Breast epithelium (tissue), 4 donors: Measurements from ENCODE around the gene SNRPA1. TPM values are rescaled to one million over a fixed set of nuclear protein-coding genes. Genes with fewer than 3 reads are reported as not detected.
A peak's percentile ranks its signal among the peaks of the same experiment; 100 is the strongest.

Experiments used
- DNase-seq, 2 donors: peaks; one replicate each; pipeline ENCODE4 v3.0.0-alpha.2; 2019; ENCODE audit warnings: low spot score in 2 of 2
- H3K27ac ChIP-seq, 2 donors: fragments of 200-600 bp; sonication (generic) in 1 of 2; one replicate each; pipeline ENCODE4 v1.5.1; 2016 to 2019; ENCODE audit warnings: mild to moderate bottlenecking in 1 of 2
- H3K27me3 ChIP-seq, 2 donors: fragments of 200-600 bp; sonication (generic) in 1 of 2; one replicate each; pipeline versions ENCODE4 v1.5.1 to v1.6.0; 2017 to 2019; ENCODE audit warnings: control low read depth in 1 of 2, mild to moderate bottlenecking in 1 of 2
- H3K36me3 ChIP-seq: fragments of 200-600 bp; one replicate; pipeline ENCODE4 v1.5.1; 2019
- H3K4me1 ChIP-seq, 2 donors: fragments of 200-600 bp; sonication (generic); one replicate each; pipeline ENCODE4 v1.5.1; 2016 to 2019; ENCODE audit warnings: control low read depth in 1 of 2
- H3K4me3 ChIP-seq, 3 donors: fragments of 200-600 bp; sonication (generic); 1 replicate in 2 of 3; 2 replicates in 1 of 3; pipeline ENCODE4 v1.5.1; 2016 to 2019; ENCODE audit warnings: mild to moderate bottlenecking in 3 of 3, moderate library complexity in 2 of 3
- H3K9me3 ChIP-seq, 2 donors: fragments of 200-600 bp; sonication (generic) in 1 of 2; one replicate each; pipeline ENCODE4 v1.5.1; 2016 to 2019; ENCODE audit warnings: control low read depth in 1 of 2
- POLR2A ChIP-seq: fragments of 450-650 bp; IDR thresholded peaks from one replicate; pipeline ENCODE4 v1.6.1; 2016; ENCODE audit warnings: antibody characterized with exemption, mild to moderate bottlenecking, moderate library complexity
- POLR2AphosphoS5 ChIP-seq, 3 donors: sonication (generic); formaldehyde crosslinking; IDR thresholded peaks; one replicate each; pipeline ENCODE4 v1.6.1; 2017; ENCODE audit warnings: antibody characterized with exemption in 3 of 3
- intact Hi-C: fragments of 100-400 bp; cut with DNase I; formaldehyde crosslinking; loops from one replicate; pipeline ENCODE4 v1.15.1; 2023; ENCODE audit warnings: low total_unique reads
- total RNA-seq, 3 donors: library from RNA; depleted of rRNA; stranded (reverse); fragments of >200 nt; gene quantifications; one replicate each; pipeline ENCODE4 v1.1.0, GENCODE V29; 2016
- TF ChIP-seq, protein P1 (sequence below), 3 donors: fragments of 450-650 bp; IDR thresholded peaks; one replicate each; pipeline ENCODE4 v1.5.1; 2016 to 2017; ENCODE audit warnings: antibody characterized with exemption in 3 of 3, mild to moderate bottlenecking in 3 of 3, moderate library complexity in 3 of 3

Gene SNRPA1
- total RNA-seq, 3 donors from 2014 or later, result 26.4 to 51.1 (median 44.3) TPM

DNA sequence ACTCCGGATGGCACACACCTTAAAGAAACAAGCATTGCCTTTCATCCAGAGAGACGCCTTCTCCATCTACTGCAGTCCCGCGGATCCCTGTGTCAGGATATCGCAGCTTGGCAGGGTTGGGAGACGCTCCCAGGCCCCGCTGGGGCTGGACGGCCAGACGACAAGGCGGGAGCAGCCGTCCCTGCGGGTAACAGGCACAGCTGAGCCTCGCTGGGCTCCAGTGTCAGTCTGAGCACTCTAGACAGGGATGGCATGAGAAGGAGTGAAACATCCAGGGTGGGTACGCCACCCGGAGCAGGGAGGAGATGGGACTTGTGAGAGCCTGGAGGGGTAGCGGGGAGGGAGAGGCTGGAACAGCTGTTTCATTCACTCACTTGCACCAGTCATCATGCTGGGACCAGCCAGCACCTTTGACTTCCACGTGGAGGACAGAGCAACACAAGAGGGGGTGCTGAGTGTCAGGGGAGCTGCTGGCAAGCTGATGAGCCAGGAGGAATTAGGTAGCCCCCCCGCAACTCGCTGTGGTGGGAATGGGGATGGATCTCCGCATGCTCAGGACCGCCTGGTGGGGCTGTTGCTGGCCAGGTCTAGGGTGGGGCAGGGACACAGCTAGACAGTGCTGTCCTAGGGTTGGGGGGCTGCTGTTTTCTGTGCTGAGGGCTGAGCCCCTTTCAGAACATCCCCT is 31.6 kb upstream of the SNRPA1 start:
- intact Hi-C loops, result no loop called here
- Histone ChIP-seq H3K36me3 (no peaks in the 10 kb centered on the region), H3K4me3 (no peak overlapping the region), H3K9me3 (no peaks in the 10 kb centered on the region), H3K4me1 (no peaks in the 10 kb centered on the region), H3K27me3 (no peaks in the 10 kb centered on the region), H3K27ac (no peak overlapping the region)
- DNase-seq, result no peak
- TF ChIP-seq POLR2AphosphoS5 (IDR thresholded peaks at IDR 0.05) (no peak), POLR2A (no peak)
- TF ChIP-seq, protein P1, sequence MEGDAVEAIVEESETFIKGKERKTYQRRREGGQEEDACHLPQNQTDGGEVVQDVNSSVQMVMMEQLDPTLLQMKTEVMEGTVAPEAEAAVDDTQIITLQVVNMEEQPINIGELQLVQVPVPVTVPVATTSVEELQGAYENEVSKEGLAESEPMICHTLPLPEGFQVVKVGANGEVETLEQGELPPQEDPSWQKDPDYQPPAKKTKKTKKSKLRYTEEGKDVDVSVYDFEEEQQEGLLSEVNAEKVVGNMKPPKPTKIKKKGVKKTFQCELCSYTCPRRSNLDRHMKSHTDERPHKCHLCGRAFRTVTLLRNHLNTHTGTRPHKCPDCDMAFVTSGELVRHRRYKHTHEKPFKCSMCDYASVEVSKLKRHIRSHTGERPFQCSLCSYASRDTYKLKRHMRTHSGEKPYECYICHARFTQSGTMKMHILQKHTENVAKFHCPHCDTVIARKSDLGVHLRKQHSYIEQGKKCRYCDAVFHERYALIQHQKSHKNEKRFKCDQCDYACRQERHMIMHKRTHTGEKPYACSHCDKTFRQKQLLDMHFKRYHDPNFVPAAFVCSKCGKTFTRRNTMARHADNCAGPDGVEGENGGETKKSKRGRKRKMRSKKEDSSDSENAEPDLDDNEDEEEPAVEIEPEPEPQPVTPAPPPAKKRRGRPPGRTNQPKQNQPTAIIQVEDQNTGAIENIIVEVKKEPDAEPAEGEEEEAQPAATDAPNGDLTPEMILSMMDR (IDR thresholded peaks at IDR 0.05), result no peak

DNA sequence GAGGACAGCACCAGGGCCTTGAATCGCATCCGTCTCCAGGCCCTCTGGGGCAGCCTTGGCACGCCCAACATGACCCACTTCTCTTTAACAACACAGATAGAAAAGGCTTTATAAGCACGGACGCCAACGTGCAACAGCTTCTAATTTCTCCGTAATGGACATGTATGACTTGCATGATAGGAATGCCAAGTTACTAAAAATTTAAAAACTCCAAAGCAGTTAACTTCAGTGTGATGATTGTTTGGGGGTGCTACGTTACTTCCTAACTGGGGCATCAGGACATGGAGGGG is 30.9 kb upstream of the SNRPA1 start:
- Histone ChIP-seq H3K36me3 (no peaks in the 10 kb centered on the region), H3K27ac (no peak overlapping the region), H3K9me3 (no peaks in the 10 kb centered on the region), H3K4me1 (no peaks in the 10 kb centered on the region), H3K27me3 (no peaks in the 10 kb centered on the region), H3K4me3 (no peak overlapping the region)
- TF ChIP-seq POLR2AphosphoS5 (IDR thresholded peaks at IDR 0.05) (no peak), POLR2A (no peak)
- no peak for DNase-seq
- intact Hi-C loops, result no loop called here

DNA sequence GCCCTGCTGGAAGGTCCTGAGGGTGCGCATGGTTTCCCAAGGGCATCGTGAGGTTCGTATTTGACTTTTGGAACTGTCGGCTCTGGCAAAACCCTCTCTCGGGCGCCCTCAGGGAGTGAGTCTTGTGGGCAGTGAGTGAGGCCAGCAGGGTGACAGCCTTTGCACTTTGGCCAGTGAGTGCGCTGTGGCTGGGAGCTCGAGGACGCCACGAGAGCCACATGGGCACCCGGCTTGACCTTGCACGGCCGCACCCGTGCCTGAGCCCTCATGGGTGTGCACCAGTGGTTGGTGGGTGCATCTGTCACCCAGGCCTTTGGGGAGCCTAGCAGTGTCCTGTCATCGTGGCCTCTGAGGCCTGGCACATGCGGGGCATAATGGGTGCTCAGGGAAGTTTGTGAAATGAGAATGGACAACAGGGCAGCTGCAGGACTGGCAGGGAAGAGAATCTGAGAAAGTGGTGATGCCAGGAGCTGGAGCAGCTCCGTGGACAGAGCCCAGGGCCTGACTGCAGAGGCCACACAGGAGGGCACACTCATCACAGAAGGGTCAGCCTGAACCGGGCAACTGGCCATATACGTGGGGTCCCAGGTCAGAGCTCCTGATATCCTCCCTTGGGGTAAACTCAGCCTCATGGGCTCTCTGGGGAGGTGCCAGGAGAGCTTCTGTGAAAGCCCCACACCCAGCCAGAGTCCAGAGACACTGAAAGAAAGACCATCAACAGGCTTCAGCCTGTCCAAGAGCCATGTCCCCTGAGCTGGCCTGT is 30.4 kb upstream of the SNRPA1 start:
- no peak overlapping the region for H3K4me3 ChIP-seq
- no peaks in the 10 kb centered on the region for H3K27me3 ChIP-seq
- H3K36me3 ChIP-seq, result no peaks in the 10 kb centered on the region
- peak in 1 of 2 donors; percentile 44 for DNase-seq
- intact Hi-C loops, result no loop called here
- no peak overlapping the region for H3K27ac ChIP-seq
- no peaks in the 10 kb centered on the region for H3K9me3 ChIP-seq
- no peak for TF ChIP-seq POLR2A
- TF ChIP-seq POLR2AphosphoS5 (IDR thresholded peaks at IDR 0.05), result no peak
- TF ChIP-seq, protein P1 (IDR thresholded peaks at IDR 0.05), result no peak
- no peaks in the 10 kb centered on the region for H3K4me1 ChIP-seq

DNA sequence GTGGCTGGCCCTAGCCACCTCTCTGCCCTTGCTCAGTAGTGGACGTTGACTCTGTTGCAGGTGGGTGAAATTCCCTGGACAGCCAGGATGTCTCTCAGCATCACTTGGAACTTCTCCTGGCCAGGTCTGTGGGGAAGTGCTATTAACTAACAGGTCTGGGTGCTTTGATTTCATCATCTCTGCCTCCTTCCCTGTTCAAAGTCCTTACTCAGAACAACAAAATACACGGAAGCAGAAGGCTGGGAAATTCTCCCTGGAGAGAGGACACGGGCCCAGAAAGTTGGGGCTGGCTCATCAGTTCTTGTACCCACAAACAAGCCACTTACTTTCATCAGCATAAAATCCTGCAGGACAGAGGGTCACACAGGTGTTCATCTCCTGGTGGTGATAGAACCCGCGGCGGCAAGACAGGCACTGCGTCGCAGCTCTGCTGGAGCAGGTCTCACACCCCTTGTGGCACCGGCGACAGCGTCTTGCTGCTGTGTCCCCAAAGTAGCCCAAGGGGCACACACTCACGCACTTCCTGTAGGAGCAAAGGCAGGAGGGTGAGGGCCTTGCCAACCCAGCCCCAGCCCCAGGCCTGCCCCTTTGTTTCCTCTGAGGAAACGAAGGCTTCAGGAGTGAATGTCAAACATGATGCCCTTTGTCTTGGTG is 29.6 kb upstream of the SNRPA1 start:
- Histone ChIP-seq H3K36me3 (no peaks in the 10 kb centered on the region), H3K9me3 (no peaks in the 10 kb centered on the region), H3K4me3 (no peak overlapping the region), H3K27ac (no peak overlapping the region), H3K4me1 (no peaks in the 10 kb centered on the region), H3K27me3 (no peaks in the 10 kb centered on the region)
- intact Hi-C loops, result no loop called here
- peak in 1 of 2 donors; percentile 10 for DNase-seq
- TF ChIP-seq, protein P1 (IDR thresholded peaks at IDR 0.05), result no peak
- TF ChIP-seq POLR2AphosphoS5 (IDR thresholded peaks at IDR 0.05), result no peak
- no peak for TF ChIP-seq POLR2A

DNA sequence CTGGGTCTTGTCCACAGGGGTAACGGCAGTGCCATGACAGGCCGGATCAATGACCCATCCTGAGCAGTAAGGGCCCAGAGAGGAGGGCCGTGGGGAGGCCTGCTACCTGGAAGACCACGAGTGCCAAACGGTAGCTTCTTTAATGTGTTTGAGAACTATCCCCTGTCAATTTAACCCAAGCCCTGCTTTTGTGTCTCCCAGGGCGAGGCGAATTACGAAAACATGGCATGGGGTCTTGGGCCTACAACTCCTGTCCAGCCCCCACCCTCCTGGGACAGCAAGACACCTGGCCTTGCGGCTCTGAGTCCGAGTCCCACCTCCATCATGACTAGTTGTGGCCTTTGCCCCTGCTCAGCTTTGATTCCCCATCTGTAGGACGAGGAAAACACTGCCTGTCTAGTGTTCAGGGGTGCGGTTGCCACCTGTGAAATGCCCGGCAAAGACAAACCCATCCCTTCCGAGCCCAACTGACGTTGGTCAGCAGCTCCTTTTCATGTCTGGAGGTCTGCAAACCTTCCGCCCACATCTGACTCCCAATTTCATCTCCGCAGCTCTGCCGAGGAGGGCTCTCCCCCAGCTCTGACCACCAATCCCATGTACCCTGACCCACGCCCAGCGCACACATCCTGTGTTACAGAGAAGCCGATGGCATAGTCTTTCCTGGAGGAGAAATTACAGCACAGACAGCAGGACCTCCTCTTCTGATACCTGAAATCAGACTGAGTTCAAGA is 28.9 kb upstream of the SNRPA1 start:
- no peaks in the 10 kb centered on the region for H3K9me3 ChIP-seq
- TF ChIP-seq POLR2AphosphoS5 (IDR thresholded peaks at IDR 0.05), result no peak
- TF ChIP-seq POLR2A, result no peak
- TF ChIP-seq, protein P1 (IDR thresholded peaks at IDR 0.05), result no peak
- intact Hi-C loops, result no loop called here
- no peaks in the 10 kb centered on the region for H3K4me1 ChIP-seq
- no peaks in the 10 kb centered on the region for H3K36me3 ChIP-seq
- no peak overlapping the region for H3K4me3 ChIP-seq
- H3K27me3 ChIP-seq, result no peaks in the 10 kb centered on the region
- peak in 1 of 2 donors; percentile 20 for DNase-seq
- H3K27ac ChIP-seq, result no peak overlapping the region
